ENCODE results near the gene PAQR5.

PAQR5 gene

GRCh38 chr15:69410248-69410874, 111.6 kb downstream of the PAQR5 start:
- TF ChIP-seq CTCF (IDR thresholded peaks at IDR 0.05; ENCODE audit: low read depth, low read length): peak; percentile 26
- DNase-seq (ENCODE audit: extremely low read depth, low read depth): no peak

GRCh38 chr15:69412274-69412673, 113.6 kb downstream of the PAQR5 start:
- DNase-seq (ENCODE audit: extremely low read depth, low read depth): no peak
- no peak for TF ChIP-seq CTCF (IDR thresholded peaks at IDR 0.05; ENCODE audit: low read depth, low read length)

GRCh38 chr15:69412701-69413100, 114.0 kb downstream of the PAQR5 start:
- no peak for DNase-seq (ENCODE audit: extremely low read depth, low read depth)
- TF ChIP-seq CTCF (IDR thresholded peaks at IDR 0.05; ENCODE audit: low read depth, low read length): no peak

GRCh38 chr15:69413822-69414700, 115.3 kb downstream of the PAQR5 start, which contains the start of gene KIF23:
KIF23 (plus strand) TSS chr15:69414349; CDS start chr15:69414466, 117 bp downstream.
- TF ChIP-seq CTCF (IDR thresholded peaks at IDR 0.05; ENCODE audit: low read depth, low read length): no peak
- peak; percentile 89 for DNase-seq (ENCODE audit: extremely low read depth, low read depth)

GRCh38 chr15:69414701-69415167, 116.0 kb downstream of the PAQR5 start:
- peak; percentile 81 for DNase-seq (ENCODE audit: extremely low read depth, low read depth)
- no peak for TF ChIP-seq CTCF (IDR thresholded peaks at IDR 0.05; ENCODE audit: low read depth, low read length)

- DNase-seq (ENCODE audit: extremely low read depth, low read depth): no peak
- TF ChIP-seq CTCF (IDR thresholded peaks at IDR 0.05; ENCODE audit: low read depth, low read length): no peak
These were observed 116.7 kb downstream of the PAQR5 start for GRCh38 chr15:69415381-69415780.

- DNase-seq (ENCODE audit: extremely low read depth, low read depth): no peak
- TF ChIP-seq CTCF (IDR thresholded peaks at IDR 0.05; ENCODE audit: low read depth, low read length): no peak
These were observed 118.9 kb downstream of the PAQR5 start for GRCh38 chr15:69417581-69417980.

Measured in AG09319 (cell line).